K562 (cell line): ENCODE data around the gene DEPDC1. TPM values are rescaled to one million over a fixed set of nuclear protein-coding genes. Genes with fewer than 3 reads are reported as not detected.
"Not testable (repeated sequence)": the region's sequence is repeated elsewhere in the genome, so short reads cannot be mapped to it uniquely, and the experiment has no call there.

Experiments
- ATAC-seq: fragments of 200-7000 bp; cut with Tn5 transposase; 3 replicates; pipeline ENCODE4 v1.9.1; 2020; ENCODE audit warnings: moderate library complexity
- BruUV-seq: library from RNA; stranded (reverse); fragments of 400-500 nt; replicated peaks from 2 replicates; lab custom pipeline; 2021; lab: Mats Ljungman, UMichigan
- CTCF ChIA-PET: fragments of 300-600 bp; formaldehyde crosslinking; extraction: SDS; loops from one replicate; lab custom pipeline; 2021; ENCODE audit warnings: low intra/inter-chr PET ratio; lab: Yijun Ruan, JAX
- POLR2A ChIA-PET: fragments of 300-600, 350-650 bp; sonication (Branson Sonifier 250); formaldehyde crosslinking; extraction: SDS; loops from one replicate; lab custom pipeline; 2021; ENCODE audit warnings: antibody characterized with exemption, inconsistent platforms; lab: Yijun Ruan, JAX
- DNase-seq, 4 experiments: peaks; one replicate each; pipeline versions ENCODE4 v3.0.0 to v3.0.0-alpha.2; 2011 to 2018; ENCODE audit warnings: low spot score in 3 of 4, mixed read lengths in 3 of 4; ENCODE audit errors: extremely low read depth in 1 of 4
- FAIRE-seq: peaks from 2 replicates; lab custom pipeline; 2011; peaks lifted over from hg19 to GRCh38; lab: Jason Lieb, UNC
- H2AFZ ChIP-seq: 2 replicates; pipeline ENCODE4 v1.6.0; 2011; ENCODE audit warnings: low read depth, low read length, control low read depth, inconsistent platforms
- H3K27ac ChIP-seq: fragments of 200-600 bp; 3 replicates; pipeline ENCODE4 v1.8.0; 2011; ENCODE audit warnings: low read depth, mild to moderate bottlenecking, control low read depth, inconsistent platforms, low read length, moderate library complexity, mixed read lengths; ENCODE audit errors: extremely low read depth
- H3K27me3 ChIP-seq, 2 experiments: fragments of 300-600 bp in 1 of 2; 2 replicates in 1 of 2; 3 replicates in 1 of 2; pipeline versions ENCODE4 v1.6.0 to v1.8.0; 2011; ENCODE audit warnings: inconsistent platforms in 2 of 2, low read length in 2 of 2, mild to moderate bottlenecking in 1 of 2, mixed read lengths in 1 of 2, moderate library complexity in 1 of 2; ENCODE audit not compliant: control insufficient read depth in 2 of 2, insufficient read depth in 2 of 2
- H3K36me3 ChIP-seq: fragments of 300-600 bp; 3 replicates; pipeline ENCODE4 v1.8.0; 2011; ENCODE audit warnings: mild to moderate bottlenecking, low read length, inconsistent platforms; ENCODE audit not compliant: control insufficient read depth, insufficient read depth
- H3K4me1 ChIP-seq, 2 experiments: fragments of 200-600 bp in 1 of 2; replicated peaks in 1 of 2; 2 replicates in 1 of 2; 3 replicates in 1 of 2; pipeline versions ENCODE4 v1.5.1 to v1.8.0; 2011; ENCODE audit warnings: inconsistent platforms in 2 of 2, low read length in 2 of 2, mild to moderate bottlenecking in 1 of 2, mixed read lengths in 1 of 2, moderate library complexity in 1 of 2; ENCODE audit not compliant: control insufficient read depth in 2 of 2, insufficient read depth in 2 of 2
- H3K4me2 ChIP-seq: 2 replicates; pipeline ENCODE4 v1.6.1; 2011; ENCODE audit warnings: low read length, control low read depth, inconsistent platforms, mixed read lengths; ENCODE audit not compliant: insufficient read depth
- H3K4me3 ChIP-seq: fragments of 200-600 bp; sonication (generic), shearing (Covaris generic); 2 replicates; pipeline ENCODE4 v1.5.1; 2016; ENCODE audit warnings: control low read depth, inconsistent platforms
- H3K79me2 ChIP-seq: fragments of 200-600 bp; 3 replicates; pipeline ENCODE4 v1.8.0; 2011; ENCODE audit warnings: low read length, inconsistent platforms; ENCODE audit not compliant: control insufficient read depth, insufficient read depth
- H3K9ac ChIP-seq, 2 experiments: 2 replicates each; pipeline versions ENCODE4 v1.6.0 to v1.6.1; 2011; ENCODE audit warnings: low read depth in 2 of 2, low read length in 2 of 2, control low read depth in 1 of 2, inconsistent platforms in 1 of 2, mild to moderate bottlenecking in 1 of 2, mixed read lengths in 1 of 2; ENCODE audit not compliant: insufficient read depth in 1 of 2
- H3K9me1 ChIP-seq: one replicate; pipeline ENCODE4 v1.6.0; 2011; ENCODE audit warnings: inconsistent platforms, mild to moderate bottlenecking, low read length, moderate library complexity; ENCODE audit not compliant: control insufficient read depth, insufficient read depth
- H3K9me3 ChIP-seq: replicated peaks from 2 replicates; pipeline ENCODE4 v1.5.1; 2011; ENCODE audit warnings: low read depth, low read length, inconsistent platforms; ENCODE audit not compliant: control insufficient read depth, insufficient read depth
- H4K20me1 ChIP-seq: replicated peaks from 2 replicates; pipeline ENCODE4 v1.6.1; 2011; ENCODE audit warnings: low read length, inconsistent platforms, mixed read lengths; ENCODE audit not compliant: control insufficient read depth, insufficient read depth
- CCNT2 ChIP-seq: IDR thresholded peaks from 2 replicates; pipeline ENCODE4 v1.6.1; 2011; ENCODE audit warnings: borderline replicate concordance, low read depth, mild to moderate bottlenecking, moderate library complexity, mixed read lengths, low read length; ENCODE audit not compliant: insufficient read length; ENCODE audit errors: extremely low read depth
- GTF2E2 ChIP-seq: fragments of 200-800 bp; sonication (Bioruptor generic); IDR thresholded peaks from 2 replicates; pipeline ENCODE4 v1.6.1; 2016; ENCODE audit warnings: missing genetic modification characterization, missing compliant biosample characterization
- HNRNPH1 ChIP-seq: fragments of 200-400 bp; formaldehyde crosslinking; optimal IDR thresholded peaks from 2 replicates; pipeline ENCODE3; 2017; ENCODE audit warnings: low read depth, mild to moderate bottlenecking, low read length, moderate library complexity
- MECOM ChIP-seq: fragments of 250-450 bp; sonication (Bioruptor Pico); IDR thresholded peaks from 2 replicates; pipeline ENCODE4 v1.8.0; 2022; ENCODE audit warnings: inconsistent platforms
- NONO ChIP-seq, 2 experiments: fragments of 200-400 bp in 1 of 2; fragments of 450-650 bp in 1 of 2; formaldehyde crosslinking in 1 of 2; IDR thresholded peaks; 2 replicates each; pipeline ENCODE4 v1.6.1; 2017; ENCODE audit warnings: low read depth in 2 of 2, mild to moderate bottlenecking in 2 of 2, moderate library complexity in 2 of 2, low read length in 1 of 2
- SMAD2 ChIP-seq: fragments of 150-350 bp; IDR thresholded peaks from 2 replicates; pipeline ENCODE4 v1.6.1; 2014; ENCODE audit warnings: low read depth, mild to moderate bottlenecking, low read length
- ZNF140 ChIP-seq: fragments of 250-450 bp; sonication (Bioruptor Pico); IDR thresholded peaks from 2 replicates; pipeline ENCODE4 v1.8.0; 2021; ENCODE audit warnings: moderate library complexity, mild to moderate bottlenecking, inconsistent platforms
- ZNF354B ChIP-seq: fragments of 250-450 bp; sonication (Bioruptor Pico); IDR thresholded peaks from 2 replicates; pipeline ENCODE4 v1.4.0; 2020
- WGBS: fragments of 100-300 bp; shearing (Covaris generic); methylation state at CpG from one replicate; pipeline ENCODE4 v1.1.6; 2016; ENCODE audit warnings: low coverage, mixed read lengths; ENCODE audit not compliant: insufficient coverage; ENCODE audit errors: missing lambda C conversion rate; 5-methylcytosine and 5-hydroxymethylcytosine counted together
- in situ Hi-C: fragments of 300-500 bp; cut with MboI; formaldehyde crosslinking; loops from 4 replicates; pipeline ENCODE4 v1.15.0; 2018; ENCODE audit warnings: inconsistent platforms, mixed read lengths
- intact Hi-C: fragments of 100-400 bp; cut with micrococcal nuclease; formaldehyde crosslinking; loops from 2 replicates; pipeline ENCODE4 v1.14.2; 2022
- polyA plus RNA-seq, 8 experiments: library from polyadenylated mRNA; depleted of rRNA in 4 of 8; stranded (reverse) in 5 of 8; unstranded in 3 of 8; fragments of >200 nt; fragmentation: Nextera tagmentation in 2 of 8; fragmentation: Illumina TruSeq in 1 of 8; extraction: Ambion mirVana in 2 of 8; extraction: Trizol in 1 of 8; gene quantifications; 2 replicates each; pipeline versions ENCODE4 v1.2.1 to v1.2.3, GENCODE V29; 2011 to 2014; ENCODE audit warnings: inconsistent platforms in 1 of 8, missing spikeins in 1 of 8
- total RNA-seq, 7 experiments: library from RNA; depleted of rRNA in 6 of 7; stranded (reverse); fragments of >200 nt in 6 of 7; fragmentation: Illumina TruSeq in 2 of 7; extraction: Trizol in 2 of 7; gene quantifications; 2 replicates each; pipeline versions ENCODE4 v1.2.1 to v1.2.3, GENCODE V29; 2011 to 2021; ENCODE audit warnings: low replicate concordance in 1 of 7
- TF ChIP-seq, protein P1 (sequence below): IDR thresholded peaks from 2 replicates; pipeline ENCODE4 v1.6.1; 2012; ENCODE audit warnings: low read depth, low read length, improper control_type of control experiment, borderline replicate concordance

DEPDC1 gene
- total and polyA plus RNA-seq, 9 of the 15 experiments (the other 6 are each of a cell fraction or from before 2014, with no cell fraction given): 9.9 to 28.3 (median 17.8) TPM

DNA sequence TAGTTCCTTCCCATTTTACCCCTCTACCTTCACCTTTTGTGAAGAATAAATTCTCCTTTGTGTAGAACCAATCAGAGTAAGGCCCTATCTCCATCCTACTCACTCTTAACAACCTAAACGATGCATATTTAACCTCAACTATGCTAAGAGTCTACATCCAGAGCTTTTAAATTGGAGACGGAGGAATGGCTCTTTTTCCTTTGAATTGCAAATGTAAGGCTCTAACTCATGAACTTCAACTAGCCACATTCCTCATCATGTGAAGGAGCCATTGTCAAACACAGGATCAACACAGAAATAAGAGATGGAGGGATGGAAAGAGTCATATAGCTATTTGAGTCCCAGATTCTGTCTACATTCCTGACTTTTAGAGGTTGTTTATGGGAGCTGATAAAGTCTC, 18.2 kb downstream of the DEPDC1 start:
- WGBS: 86% methylated on average over 2 of the region's 2 CpGs
- Histone ChIP-seq H3K27ac (no peak overlapping the region), H3K79me2 (no peaks in the 10 kb centered on the region), H2AFZ (no peak overlapping the region), H3K4me2 (no peak overlapping the region), H3K9ac (no peak overlapping the region), H3K9me3 (no peaks in the 10 kb centered on the region), H3K4me3 (no peak overlapping the region), H4K20me1 (no peaks in the 10 kb centered on the region), H3K27me3 (no peaks in the 10 kb centered on the region), H3K9me1 (no peaks in the 10 kb centered on the region), H3K4me1 (no peaks in the 10 kb centered on the region), H3K36me3 (peaks cover 71% of the 10 kb centered on the region)
- intact Hi-C loops: no loop called here
- no peak for TF ChIP-seq CCNT2
- TF ChIP-seq MECOM (CRISPR knock-in tag): no peak
- no peak for TF ChIP-seq SMAD2
- no peak for TF ChIP-seq NONO (IDR thresholded peaks at IDR 0.05; ENCODE audit: low read depth in 2 of 2, low read length in 1 of 2)
- TF ChIP-seq, protein P1, sequence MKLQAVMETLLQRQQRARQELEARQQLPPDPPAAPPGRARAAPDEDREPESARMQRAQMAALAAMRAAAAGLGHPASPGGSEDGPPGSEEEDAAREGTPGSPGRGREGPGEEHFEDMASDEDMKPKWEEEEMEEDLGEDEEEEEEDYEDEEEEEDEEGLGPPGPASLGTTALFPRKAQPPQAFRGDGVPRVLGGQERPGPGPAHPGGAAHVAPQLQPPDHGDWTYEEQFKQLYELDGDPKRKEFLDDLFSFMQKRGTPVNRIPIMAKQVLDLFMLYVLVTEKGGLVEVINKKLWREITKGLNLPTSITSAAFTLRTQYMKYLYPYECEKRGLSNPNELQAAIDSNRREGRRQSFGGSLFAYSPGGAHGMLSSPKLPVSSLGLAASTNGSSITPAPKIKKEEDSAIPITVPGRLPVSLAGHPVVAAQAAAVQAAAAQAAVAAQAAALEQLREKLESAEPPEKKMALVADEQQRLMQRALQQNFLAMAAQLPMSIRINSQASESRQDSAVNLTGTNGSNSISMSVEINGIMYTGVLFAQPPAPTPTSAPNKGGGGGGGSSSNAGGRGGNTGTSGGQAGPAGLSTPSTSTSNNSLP: no peak
- TF ChIP-seq ZNF354B (CRISPR knock-in tag): no peak
- TF ChIP-seq ZNF140 (CRISPR knock-in tag): no peak
- no peak for TF ChIP-seq GTF2E2 (tag)
- TF ChIP-seq HNRNPH1: no peak
- ChIA-PET CTCF (no interaction called here), POLR2A (interaction anchor here (0.6 kb wide), 1 partner anchor 1309 kb away, joined by 3 read pairs; no protein-coding TSS in a partner anchor)
- ATAC-seq: no peak
- no TSS peak for BruUV-seq
- in situ Hi-C loops: loop anchor here (25.0 kb wide), 1 partner anchor 1659 kb away; no protein-coding TSS in a partner anchor
- FAIRE-seq: no peak
- DNase-seq: no peak

DNA sequence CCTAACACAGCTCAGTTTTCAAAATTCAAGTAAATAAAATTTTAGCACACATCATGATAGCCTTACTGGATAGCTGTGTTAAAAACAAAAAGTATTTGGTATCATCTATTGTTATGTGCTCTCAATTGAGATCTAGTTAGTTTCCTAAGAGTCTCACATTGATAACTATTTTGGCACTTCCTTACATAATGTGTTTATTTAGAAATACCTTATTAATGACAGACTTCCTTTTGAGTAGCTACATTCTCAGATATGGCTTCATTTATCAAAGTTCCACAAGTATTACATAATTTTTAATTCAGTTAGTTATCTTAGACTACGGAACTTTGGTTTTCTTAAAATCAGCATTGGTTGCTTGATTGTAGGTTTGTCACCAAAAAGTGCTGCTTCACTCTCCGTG, 20.3 kb downstream of the DEPDC1 start:
- CTCF ChIA-PET, BruUV-seq, H3K9ac ChIP-seq, H3K4me1 ChIP-seq, intact Hi-C loops, FAIRE-seq, H3K4me2 ChIP-seq, H3K27me3 ChIP-seq, H3K4me3 ChIP-seq, H3K9me3 ChIP-seq, H4K20me1 ChIP-seq, ATAC-seq, DNase-seq, H3K9me1 ChIP-seq, H3K27ac ChIP-seq, H2AFZ ChIP-seq, H3K79me2 ChIP-seq: not testable (repeated sequence)
- H3K36me3 ChIP-seq: peaks cover 53% of the 10 kb centered on the region
- POLR2A ChIA-PET: interaction anchor here (1.2 kb wide), 1 partner anchor 21 kb away, joined by 3 read pairs; the partner anchor contains the start of gene DEPDC1
- in situ Hi-C loops: loop anchor here (25.0 kb wide), 1 partner anchor 1661 kb away; no protein-coding TSS in a partner anchor
- 95% methylated on average over 2 of the region's 2 CpGs for WGBS
